ENCODE data around the gene RABGAP1L.

DNA sequence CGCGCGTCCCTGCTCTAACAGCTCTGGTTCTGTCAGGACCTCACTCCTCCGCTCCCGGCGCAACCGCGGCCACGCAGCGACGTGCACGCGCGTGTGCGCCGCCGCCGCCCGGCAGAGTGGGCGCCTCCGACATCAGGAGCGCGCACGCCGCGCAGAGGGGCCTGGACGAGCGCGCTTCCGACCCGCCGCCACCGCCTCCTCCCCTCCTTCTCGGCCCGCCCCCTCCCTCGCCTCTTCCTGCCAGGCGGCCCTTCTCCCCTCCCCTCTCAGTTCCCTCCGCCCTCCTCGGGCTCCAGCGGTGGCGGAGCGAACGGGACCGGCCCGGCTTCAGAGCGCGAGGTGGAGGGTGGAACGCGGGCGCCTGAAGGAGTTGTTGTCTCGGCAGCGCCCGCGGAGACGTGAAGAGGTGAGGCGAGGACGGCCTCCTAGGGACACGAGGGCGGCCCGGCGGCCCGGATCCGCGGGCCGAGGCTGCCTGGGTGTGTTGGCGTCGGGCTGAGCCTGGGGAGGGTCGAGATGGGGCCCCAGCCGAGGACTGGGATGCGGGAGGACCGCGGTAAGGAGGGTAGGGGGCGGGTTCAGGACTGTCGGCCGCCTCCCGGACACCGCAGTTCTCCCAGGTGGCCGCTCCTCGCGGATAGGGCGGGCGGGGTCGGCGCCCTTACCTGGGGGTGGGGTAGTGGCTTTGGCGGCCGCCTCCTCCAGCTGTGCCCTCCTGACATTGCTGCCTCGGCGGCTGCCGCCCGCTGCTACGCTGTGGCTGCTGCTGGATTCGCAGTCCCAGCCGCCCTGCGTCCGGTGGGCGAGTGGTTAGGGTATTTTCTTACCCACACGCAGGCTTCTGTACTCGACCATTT is at the start of gene RABGAP1L:
- TF ChIP-seq EGR1 (IDR thresholded peaks at IDR 0.05; ENCODE audit: borderline replicate concordance, low read depth, low read length) (peak; percentile 53; the same call in 1 of the 2 replicates), POLR2A (IDR thresholded peaks at IDR 0.05; ENCODE audit: control extremely low read depth in 1 of 2, low read depth in 2 of 2, low read length in 2 of 2) (peak; percentile 78 to 89), KDM1A (IDR thresholded peaks at IDR 0.05; ENCODE audit: borderline replicate concordance, low read length) (no peak), CBX5 (IDR thresholded peaks at IDR 0.05; ENCODE audit: low read depth, low read length) (no peak), POLR2AphosphoS5 (IDR thresholded peaks at IDR 0.05; ENCODE audit: low read depth, low read length) (peak; percentile 33; the same call in 1 of the 2 replicates), EZH2 (IDR thresholded peaks at IDR 0.05; ENCODE audit: low read depth, low read length, severe bottlenecking) (no peak), BCL11A (IDR thresholded peaks at IDR 0.05; ENCODE audit: low read depth in 2 of 2, low read length in 2 of 2) (no peak), HDAC6 (IDR thresholded peaks at IDR 0.05; ENCODE audit: low read depth, low read length) (no peak)
- TF ChIP-seq, protein P1, sequence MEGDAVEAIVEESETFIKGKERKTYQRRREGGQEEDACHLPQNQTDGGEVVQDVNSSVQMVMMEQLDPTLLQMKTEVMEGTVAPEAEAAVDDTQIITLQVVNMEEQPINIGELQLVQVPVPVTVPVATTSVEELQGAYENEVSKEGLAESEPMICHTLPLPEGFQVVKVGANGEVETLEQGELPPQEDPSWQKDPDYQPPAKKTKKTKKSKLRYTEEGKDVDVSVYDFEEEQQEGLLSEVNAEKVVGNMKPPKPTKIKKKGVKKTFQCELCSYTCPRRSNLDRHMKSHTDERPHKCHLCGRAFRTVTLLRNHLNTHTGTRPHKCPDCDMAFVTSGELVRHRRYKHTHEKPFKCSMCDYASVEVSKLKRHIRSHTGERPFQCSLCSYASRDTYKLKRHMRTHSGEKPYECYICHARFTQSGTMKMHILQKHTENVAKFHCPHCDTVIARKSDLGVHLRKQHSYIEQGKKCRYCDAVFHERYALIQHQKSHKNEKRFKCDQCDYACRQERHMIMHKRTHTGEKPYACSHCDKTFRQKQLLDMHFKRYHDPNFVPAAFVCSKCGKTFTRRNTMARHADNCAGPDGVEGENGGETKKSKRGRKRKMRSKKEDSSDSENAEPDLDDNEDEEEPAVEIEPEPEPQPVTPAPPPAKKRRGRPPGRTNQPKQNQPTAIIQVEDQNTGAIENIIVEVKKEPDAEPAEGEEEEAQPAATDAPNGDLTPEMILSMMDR (IDR thresholded peaks at IDR 0.05; ENCODE audit: control extremely low read depth in 1 of 3, insufficient read depth in 1 of 3, low read depth in 1 of 3, low read length in 3 of 3): no peak
- TF ChIP-seq, protein P2, sequence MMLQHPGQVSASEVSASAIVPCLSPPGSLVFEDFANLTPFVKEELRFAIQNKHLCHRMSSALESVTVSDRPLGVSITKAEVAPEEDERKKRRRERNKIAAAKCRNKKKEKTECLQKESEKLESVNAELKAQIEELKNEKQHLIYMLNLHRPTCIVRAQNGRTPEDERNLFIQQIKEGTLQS (IDR thresholded peaks at IDR 0.05; ENCODE audit: insufficient read depth, low read depth, low read length): no peak

Data from H1 (cell line).